Activated naive CD8-positive, alpha-beta T cell treated with anti-CD3 and anti-CD28 coated beads, Interleukin-2, amount 10 ng/mL, durations not matched to agents 7 days and 5 days (primary cell): Measurements from ENCODE around the gene CLMN. TPM values are rescaled to one million over a fixed set of nuclear protein-coding genes. Genes with fewer than 3 reads are reported as not detected.

ENCODE experiments used
- ATAC-seq: fragments of 150-1000 bp; cut with Tn5 transposase; one replicate; pipeline ENCODE4 v1.10.0; 2021; ENCODE audit warnings: low read depth, moderate library complexity
- POLR2A ChIA-PET: fragments of 350-600 bp; sonication (Branson Sonifier 250); formaldehyde crosslinking; loops from one replicate; lab custom pipeline; 2021; ENCODE audit warnings: antibody characterized with exemption; lab: Charles Lee
- DNase-seq: peaks from one replicate; pipeline ENCODE4 v3.0.0; 2021
- H3K27ac Mint-ChIP-seq: one replicate; pipeline ENCODE4 v1.8.0; 2022; ENCODE audit warnings: mild to moderate bottlenecking, mixed read lengths
- H3K27me3 Mint-ChIP-seq: one replicate; pipeline ENCODE4 v1.8.0; 2022; ENCODE audit warnings: mild to moderate bottlenecking, moderate library complexity, mixed read lengths
- H3K36me3 Mint-ChIP-seq: one replicate; pipeline ENCODE4 v1.8.0; 2021; ENCODE audit warnings: mild to moderate bottlenecking, mixed read lengths
- H3K4me1 Mint-ChIP-seq: one replicate; pipeline ENCODE4 v1.8.0; 2021; ENCODE audit warnings: mixed read lengths
- H3K4me3 Mint-ChIP-seq: one replicate; pipeline ENCODE4 v1.8.0; 2022; ENCODE audit warnings: mild to moderate bottlenecking, moderate library complexity, mixed read lengths
- H3K9me3 Mint-ChIP-seq: one replicate; pipeline ENCODE4 v1.8.0; 2021; ENCODE audit warnings: mixed read lengths
- total RNA-seq, 2 experiments: library from RNA; stranded (reverse); gene quantifications; one replicate each; pipeline ENCODE4 v1.2.3, GENCODE V29; 2021

Gene CLMN
- total RNA-seq, 2 experiments from 2014 or later, result 3.7 to 4.3 TPM

GRCh38 chr14:95353007-95353406 lies 33.3 kb upstream of the CLMN start:
- Mint-ChIP-seq H3K4me3 (no peak overlapping the region), H3K27me3 (peaks cover 20% of the 10 kb centered on the region), H3K36me3 (peaks cover 3% of the 10 kb centered on the region), H3K4me1 (no peaks in the 10 kb centered on the region), H3K27ac (no peak overlapping the region), H3K9me3 (peaks cover 5% of the 10 kb centered on the region)
- ATAC-seq (no peak), DNase-seq (no peak)
- POLR2A ChIA-PET, result no interaction called here

DNA sequence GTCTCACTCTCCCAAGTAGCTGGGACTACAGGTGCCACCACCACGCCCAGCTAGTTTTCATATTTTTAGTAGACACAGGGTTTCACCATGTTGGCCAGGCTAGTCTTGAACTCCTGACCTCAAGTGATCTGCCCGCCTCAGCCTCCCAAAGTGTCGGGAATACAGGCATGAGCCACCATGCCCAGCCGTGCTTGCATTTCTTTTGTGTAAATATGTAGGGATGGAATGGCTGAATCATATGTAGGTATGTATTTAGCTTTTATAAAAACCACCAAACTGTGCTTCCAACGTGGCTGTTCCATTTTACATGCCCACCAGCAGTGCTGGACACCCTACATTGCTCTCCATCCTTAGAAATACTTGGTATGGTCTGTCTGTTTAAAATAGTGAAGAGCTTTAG lies 32.8 kb upstream of the CLMN start:
- peaks cover 3% of the 10 kb centered on the region for H3K36me3 Mint-ChIP-seq
- H3K4me3 Mint-ChIP-seq, result no peak overlapping the region
- no peak overlapping the region for H3K27ac Mint-ChIP-seq
- POLR2A ChIA-PET, result no interaction called here
- no peaks in the 10 kb centered on the region for H3K4me1 Mint-ChIP-seq
- ATAC-seq (no peak), DNase-seq (no peak)
- H3K9me3 Mint-ChIP-seq, result peaks cover 5% of the 10 kb centered on the region
- peaks cover 23% of the 10 kb centered on the region for H3K27me3 Mint-ChIP-seq

- Mint-ChIP-seq H3K4me3 (no peak overlapping the region), H3K9me3 (peaks cover 2% of the 10 kb centered on the region), H3K27me3 (peaks cover 24% of the 10 kb centered on the region), H3K36me3 (peaks cover 3% of the 10 kb centered on the region), H3K27ac (no peak overlapping the region), H3K4me1 (no peaks in the 10 kb centered on the region)
- no peak for ATAC-seq
- POLR2A ChIA-PET, result no interaction called here
- no peak for DNase-seq
These were observed 29.5 kb upstream of the CLMN start for GRCh38 chr14:95349241-95349640.

- no peaks in the 10 kb centered on the region for H3K36me3 Mint-ChIP-seq
- POLR2A ChIA-PET, result no interaction called here
- ATAC-seq, result no peak
- H3K4me3 Mint-ChIP-seq, result no peak overlapping the region
- DNase-seq, result no peak
- no peaks in the 10 kb centered on the region for H3K4me1 Mint-ChIP-seq
- no peak overlapping the region for H3K27ac Mint-ChIP-seq
- no peaks in the 10 kb centered on the region for H3K9me3 Mint-ChIP-seq
- peaks cover 24% of the 10 kb centered on the region for H3K27me3 Mint-ChIP-seq
These were observed 28.8 kb upstream of the CLMN start for GRCh38 chr14:95348395-95349080.

DNA sequence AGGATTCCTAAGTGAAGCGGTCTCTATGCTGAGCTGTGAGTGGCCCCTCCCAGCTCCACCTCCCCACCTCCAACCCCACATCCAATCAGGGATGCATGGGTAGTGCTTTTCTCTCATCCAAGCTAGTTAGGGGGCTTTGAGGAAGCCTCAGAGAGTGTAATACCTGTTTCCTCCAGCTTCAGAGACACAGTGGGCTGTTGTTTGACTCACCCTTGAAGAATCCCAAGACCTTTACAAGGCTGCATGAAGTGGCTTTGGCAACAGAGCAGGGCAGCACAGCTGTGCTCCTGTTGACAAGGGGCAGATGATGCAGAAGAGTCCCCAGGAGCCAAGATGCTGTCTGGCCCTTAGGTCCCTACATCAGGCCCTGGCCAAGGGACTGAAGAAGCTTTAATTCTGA lies 27.1 kb upstream of the CLMN start:
- POLR2A ChIA-PET, result no interaction called here
- Mint-ChIP-seq H3K27me3 (peaks cover 25% of the 10 kb centered on the region), H3K9me3 (no peaks in the 10 kb centered on the region), H3K4me1 (no peaks in the 10 kb centered on the region), H3K4me3 (no peak overlapping the region), H3K36me3 (no peaks in the 10 kb centered on the region), H3K27ac (no peak overlapping the region)
- no peak for DNase-seq
- no peak for ATAC-seq

- no peaks in the 10 kb centered on the region for H3K36me3 Mint-ChIP-seq
- H3K27me3 Mint-ChIP-seq, result peaks cover 28% of the 10 kb centered on the region
- no peak for DNase-seq
- H3K4me1 Mint-ChIP-seq, result no peaks in the 10 kb centered on the region
- ATAC-seq, result no peak
- no peak overlapping the region for H3K4me3 Mint-ChIP-seq
- no peak overlapping the region for H3K27ac Mint-ChIP-seq
- H3K9me3 Mint-ChIP-seq, result no peaks in the 10 kb centered on the region
- POLR2A ChIA-PET, result no interaction called here
These were observed 26.6 kb upstream of the CLMN start for GRCh38 chr14:95346266-95346665.

GRCh38 chr14:95345032-95345431 lies 25.3 kb upstream of the CLMN start:
- no peaks in the 10 kb centered on the region for H3K9me3 Mint-ChIP-seq
- no peaks in the 10 kb centered on the region for H3K36me3 Mint-ChIP-seq
- H3K4me3 Mint-ChIP-seq, result no peak overlapping the region
- DNase-seq (no peak), ATAC-seq (no peak)
- no peaks in the 10 kb centered on the region for H3K4me1 Mint-ChIP-seq
- H3K27ac Mint-ChIP-seq, result no peak overlapping the region
- POLR2A ChIA-PET, result no interaction called here
- H3K27me3 Mint-ChIP-seq, result peaks cover 22% of the 10 kb centered on the region

GRCh38 chr14:95344536-95344935 lies 24.8 kb upstream of the CLMN start:
- POLR2A ChIA-PET, result no interaction called here
- ATAC-seq (no peak), DNase-seq (no peak)
- Mint-ChIP-seq H3K9me3 (no peaks in the 10 kb centered on the region), H3K36me3 (no peaks in the 10 kb centered on the region), H3K4me1 (no peaks in the 10 kb centered on the region), H3K4me3 (no peak overlapping the region), H3K27ac (no peak overlapping the region), H3K27me3 (peaks cover 22% of the 10 kb centered on the region)

- Mint-ChIP-seq H3K9me3 (no peaks in the 10 kb centered on the region), H3K27me3 (peaks cover 17% of the 10 kb centered on the region), H3K36me3 (no peaks in the 10 kb centered on the region), H3K27ac (no peak overlapping the region), H3K4me3 (no peak overlapping the region), H3K4me1 (no peaks in the 10 kb centered on the region)
- ATAC-seq (no peak), DNase-seq (no peak)
- POLR2A ChIA-PET, result no interaction called here
These were observed 21.9 kb upstream of the CLMN start for GRCh38 chr14:95341564-95341963.

DNA sequence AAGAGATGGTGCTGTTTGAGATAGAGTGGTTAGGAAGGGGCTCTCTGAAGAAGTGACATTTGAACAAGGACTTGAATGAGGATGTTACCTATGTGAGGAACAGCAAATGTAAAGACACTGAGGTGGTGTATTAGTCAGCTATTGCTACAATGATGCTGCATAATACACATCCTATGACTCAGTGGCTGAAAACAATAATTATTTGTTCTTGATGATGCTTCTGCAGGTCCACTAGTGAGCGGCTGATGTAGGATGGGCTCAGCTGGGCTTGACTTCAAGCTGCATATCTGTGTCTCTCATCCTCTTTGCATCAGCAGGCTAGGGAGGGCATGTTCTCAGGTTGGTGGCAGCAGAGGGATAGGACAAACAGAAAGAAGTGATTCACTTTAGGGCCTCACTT lies 21.4 kb upstream of the CLMN start:
- Mint-ChIP-seq H3K36me3 (no peaks in the 10 kb centered on the region), H3K27me3 (peaks cover 20% of the 10 kb centered on the region), H3K9me3 (no peaks in the 10 kb centered on the region), H3K27ac (no peak overlapping the region), H3K4me1 (no peaks in the 10 kb centered on the region), H3K4me3 (no peak overlapping the region)
- POLR2A ChIA-PET, result no interaction called here
- ATAC-seq, result no peak
- DNase-seq, result no peak

GRCh38 chr14:95340201-95340697 lies 20.5 kb upstream of the CLMN start:
- H3K4me3 Mint-ChIP-seq, result no peak overlapping the region
- DNase-seq (no peak), ATAC-seq (no peak)
- no peaks in the 10 kb centered on the region for H3K36me3 Mint-ChIP-seq
- H3K9me3 Mint-ChIP-seq, result no peaks in the 10 kb centered on the region
- POLR2A ChIA-PET, result no interaction called here
- no peaks in the 10 kb centered on the region for H3K4me1 Mint-ChIP-seq
- H3K27me3 Mint-ChIP-seq, result peaks cover 18% of the 10 kb centered on the region
- no peak overlapping the region for H3K27ac Mint-ChIP-seq

- Mint-ChIP-seq H3K4me1 (no peaks in the 10 kb centered on the region), H3K36me3 (no peaks in the 10 kb centered on the region), H3K9me3 (no peaks in the 10 kb centered on the region), H3K4me3 (no peak overlapping the region), H3K27me3 (peaks cover 18% of the 10 kb centered on the region), H3K27ac (no peak overlapping the region)
- POLR2A ChIA-PET, result no interaction called here
- ATAC-seq, result no peak
- DNase-seq, result no peak
These were observed 19.7 kb upstream of the CLMN start for GRCh38 chr14:95339301-95339865.

GRCh38 chr14:95338436-95338835 lies 18.7 kb upstream of the CLMN start:
- H3K4me1 Mint-ChIP-seq, result no peaks in the 10 kb centered on the region
- no peaks in the 10 kb centered on the region for H3K36me3 Mint-ChIP-seq
- no peak for DNase-seq
- POLR2A ChIA-PET, result no interaction called here
- no peak overlapping the region for H3K4me3 Mint-ChIP-seq
- peaks cover 18% of the 10 kb centered on the region for H3K27me3 Mint-ChIP-seq
- no peak for ATAC-seq
- no peak overlapping the region for H3K27ac Mint-ChIP-seq
- H3K9me3 Mint-ChIP-seq, result no peaks in the 10 kb centered on the region

- DNase-seq (no peak), ATAC-seq (no peak)
- H3K36me3 Mint-ChIP-seq, result no peaks in the 10 kb centered on the region
- H3K27ac Mint-ChIP-seq, result no peak overlapping the region
- POLR2A ChIA-PET, result no interaction called here
- H3K4me1 Mint-ChIP-seq, result no peaks in the 10 kb centered on the region
- H3K27me3 Mint-ChIP-seq, result peaks cover 12% of the 10 kb centered on the region
- H3K9me3 Mint-ChIP-seq, result no peaks in the 10 kb centered on the region
- no peak overlapping the region for H3K4me3 Mint-ChIP-seq
These were observed 17.4 kb upstream of the CLMN start for GRCh38 chr14:95337041-95337595.
